ENCODE results near the gene CACNA1D.

CACNA1D gene

DNA sequence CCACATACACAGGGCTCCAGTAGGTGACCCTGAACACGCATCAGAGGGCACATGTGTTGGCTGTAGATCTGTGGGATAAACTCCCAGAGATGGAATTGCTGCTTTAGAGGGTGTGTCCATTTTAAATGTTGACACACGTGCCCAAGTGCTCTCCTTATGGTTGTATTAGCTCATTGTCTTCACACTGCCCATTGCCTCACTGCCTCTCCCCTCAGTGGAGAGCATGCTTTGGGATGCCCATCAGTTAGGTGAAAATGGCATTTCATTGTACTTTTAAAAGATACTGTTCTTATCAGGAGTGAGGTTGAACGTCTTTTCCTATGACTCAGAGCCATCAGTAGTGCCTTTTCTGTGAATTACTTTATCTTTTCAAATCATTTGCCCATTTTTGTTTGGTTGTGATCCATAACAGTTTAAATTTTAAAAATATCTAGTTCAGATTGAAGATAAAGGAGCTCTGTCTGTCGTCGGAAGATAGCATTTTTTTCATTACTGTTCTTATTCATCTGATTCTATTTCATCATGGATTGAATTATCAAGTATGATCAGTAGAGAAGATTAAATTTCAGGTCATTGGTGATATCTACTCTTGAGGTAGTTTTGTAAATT is 231.1 kb downstream of the CACNA1D start:
- TF ChIP-seq ZFX (IDR thresholded peaks at IDR 0.05) (no peak), CTCF (conservative IDR thresholded peaks at IDR 0.05) (no peak)
- no peak overlapping the region for H3K27ac ChIP-seq

DNA sequence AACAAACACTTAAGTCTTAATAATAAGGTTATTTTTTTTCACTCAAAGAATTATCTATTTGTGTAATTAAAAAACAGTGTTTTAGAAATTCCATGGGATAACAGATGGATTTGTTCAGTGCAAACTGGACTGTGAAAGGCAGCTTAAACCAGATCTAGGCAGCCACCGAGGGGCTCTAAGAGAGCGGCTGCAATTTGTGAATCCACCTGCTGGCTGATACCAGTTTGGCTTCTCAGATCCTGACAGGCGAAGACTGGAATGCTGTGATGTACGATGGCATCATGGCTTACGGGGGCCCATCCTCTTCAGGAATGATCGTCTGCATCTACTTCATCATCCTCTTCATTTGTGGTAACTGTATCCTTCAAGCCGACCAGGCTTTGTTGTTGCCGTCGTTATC is 232.2 kb downstream of the CACNA1D start:
- H3K27ac ChIP-seq, result no peak overlapping the region
- TF ChIP-seq ZFX (IDR thresholded peaks at IDR 0.05) (no peak), CTCF (conservative IDR thresholded peaks at IDR 0.05) (no peak)

DNA sequence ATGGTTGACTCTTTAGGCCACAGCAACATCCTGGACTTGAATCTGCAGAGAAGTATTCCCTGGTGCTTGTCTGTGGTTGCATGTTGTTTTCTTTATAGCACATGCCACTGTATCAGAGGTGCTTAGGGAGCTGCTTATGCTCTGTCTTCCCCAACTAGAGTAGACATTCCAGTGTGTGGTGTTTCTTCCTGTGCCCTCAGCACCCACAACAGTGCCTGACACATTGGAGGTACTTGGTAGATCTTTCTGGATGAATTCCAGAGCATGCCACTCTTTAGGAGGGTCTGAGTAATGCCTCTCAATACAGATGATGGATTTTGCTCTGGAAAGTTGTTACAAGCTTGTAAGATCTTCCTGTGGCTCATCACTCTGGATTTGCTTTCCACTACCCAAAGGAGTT is 234.2 kb downstream of the CACNA1D start:
- H3K27ac ChIP-seq, result no peak overlapping the region
- TF ChIP-seq CTCF (conservative IDR thresholded peaks at IDR 0.05) (no peak), ZFX (IDR thresholded peaks at IDR 0.05) (no peak)

DNA sequence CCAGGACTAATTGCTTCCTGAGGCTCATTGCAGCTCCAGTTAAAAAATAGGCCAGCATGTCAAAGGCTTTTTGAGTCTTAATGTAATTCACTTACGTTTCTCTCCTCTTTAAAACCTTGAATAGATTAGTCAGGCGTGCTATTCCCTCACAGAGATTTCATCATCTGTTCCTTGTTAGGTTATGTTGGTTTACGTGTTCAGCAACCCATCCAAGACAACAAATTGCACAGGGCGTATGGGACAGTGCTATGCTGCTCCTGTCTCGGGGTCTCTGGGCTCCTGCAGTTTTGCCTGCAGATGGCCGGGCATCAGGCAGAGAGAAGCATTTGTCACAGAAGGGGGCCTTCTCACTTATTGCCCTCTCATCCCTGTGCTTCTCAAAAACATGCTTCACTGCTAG is 234.7 kb downstream of the CACNA1D start:
- TF ChIP-seq CTCF (conservative IDR thresholded peaks at IDR 0.05) (no peak), ZFX (IDR thresholded peaks at IDR 0.05) (no peak)
- no peak overlapping the region for H3K27ac ChIP-seq

- no peak overlapping the region for H3K27ac ChIP-seq
- TF ChIP-seq ZFX (IDR thresholded peaks at IDR 0.05) (no peak), CTCF (conservative IDR thresholded peaks at IDR 0.05) (peak; percentile 15)
These were observed 235.2 kb downstream of the CACNA1D start for GRCh38 chr3:53729618-53730017.

GRCh38 chr3:53730576-53730975 is 236.2 kb downstream of the CACNA1D start:
- H3K27ac ChIP-seq, result no peak overlapping the region
- TF ChIP-seq ZFX (IDR thresholded peaks at IDR 0.05) (no peak), CTCF (conservative IDR thresholded peaks at IDR 0.05) (no peak)

- TF ChIP-seq ZFX (IDR thresholded peaks at IDR 0.05) (no peak), CTCF (conservative IDR thresholded peaks at IDR 0.05) (no peak)
- H3K27ac ChIP-seq, result no peak overlapping the region
These were observed 237.7 kb downstream of the CACNA1D start for GRCh38 chr3:53731934-53732624.

All from C4-2B (cell line).